GM19452 (cell line): Measurements from ENCODE around the gene PPP4C.
"Not testable (repeated sequence)": the region's sequence is repeated elsewhere in the genome, so short reads cannot be mapped to it uniquely, and the experiment has no call there.

Experiments used
- ATAC-seq: cut with Tn5 transposase; IDR thresholded peaks from one replicate; pipeline ENCODE4 v1.9.1; 2021; ENCODE audit not compliant: unreplicated experiment

PPP4C gene

DNA sequence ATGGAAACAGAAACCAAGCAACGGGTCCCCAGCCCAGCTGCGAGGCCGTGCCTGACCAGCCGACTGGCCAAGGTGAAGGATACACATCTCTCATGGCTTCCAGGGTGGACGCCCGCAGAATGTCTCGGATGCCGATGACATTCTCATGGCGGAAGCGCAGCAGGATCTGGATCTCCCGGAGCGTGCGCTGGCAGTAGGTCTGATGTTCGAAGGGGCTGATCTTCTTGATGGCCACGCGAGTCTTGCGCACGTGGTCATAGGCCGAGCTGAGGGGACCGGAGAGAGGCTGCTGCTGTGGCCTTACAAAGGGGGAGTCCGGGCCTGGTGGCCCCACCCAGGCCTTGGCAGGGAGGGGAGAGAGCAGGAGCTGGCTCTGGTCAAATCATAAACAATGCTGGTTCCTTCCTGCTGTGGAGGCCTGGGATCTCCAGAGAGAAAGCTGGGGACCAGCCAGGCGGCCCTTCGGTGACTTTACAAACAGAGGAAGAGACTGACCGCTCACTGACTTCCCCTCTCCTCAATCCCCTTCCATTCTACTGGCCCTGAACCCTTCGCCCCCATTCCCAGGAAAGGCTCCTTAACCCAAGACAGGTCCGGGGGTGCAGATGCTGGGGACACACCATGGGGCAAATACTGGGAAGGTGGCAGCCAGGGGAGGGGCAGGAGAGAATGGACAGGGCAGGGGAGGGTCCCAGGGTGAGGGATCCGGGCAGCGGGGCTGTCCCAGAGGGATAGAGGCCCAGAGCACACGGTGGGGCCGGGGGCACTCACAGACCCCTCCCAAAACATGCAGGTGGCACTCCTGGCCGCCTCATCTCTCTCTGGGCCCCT is 46.2 kb downstream of the PPP4C start:
- no peak for ATAC-seq

DNA sequence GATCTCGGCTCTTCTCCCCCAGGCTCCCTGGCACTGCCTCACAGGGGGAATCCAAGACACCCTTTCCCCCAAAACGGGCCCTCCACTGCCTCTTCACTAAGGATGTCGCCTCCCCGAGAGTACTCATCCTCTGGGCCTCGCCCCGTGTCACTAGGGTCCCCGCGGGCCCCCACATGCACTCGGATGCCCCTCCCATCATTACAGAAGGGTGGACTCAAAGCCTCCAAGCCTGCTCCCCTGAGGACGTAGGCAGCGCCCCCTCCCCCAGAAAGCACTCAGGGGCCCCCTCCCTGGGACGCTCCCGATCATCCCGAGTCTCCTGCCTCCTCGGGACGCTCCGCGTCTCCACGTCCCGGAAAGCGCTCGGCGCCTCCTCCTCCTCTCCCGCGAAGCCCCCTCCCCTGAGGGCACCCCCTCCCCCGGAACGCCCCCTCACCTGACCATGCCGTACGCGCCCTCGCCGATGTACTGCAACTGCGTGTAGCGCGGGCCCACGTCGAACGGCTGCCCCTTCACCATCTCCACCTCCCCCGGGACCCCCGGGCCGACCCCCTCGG is 46.9 kb downstream of the PPP4C start:
- no peak for ATAC-seq

DNA sequence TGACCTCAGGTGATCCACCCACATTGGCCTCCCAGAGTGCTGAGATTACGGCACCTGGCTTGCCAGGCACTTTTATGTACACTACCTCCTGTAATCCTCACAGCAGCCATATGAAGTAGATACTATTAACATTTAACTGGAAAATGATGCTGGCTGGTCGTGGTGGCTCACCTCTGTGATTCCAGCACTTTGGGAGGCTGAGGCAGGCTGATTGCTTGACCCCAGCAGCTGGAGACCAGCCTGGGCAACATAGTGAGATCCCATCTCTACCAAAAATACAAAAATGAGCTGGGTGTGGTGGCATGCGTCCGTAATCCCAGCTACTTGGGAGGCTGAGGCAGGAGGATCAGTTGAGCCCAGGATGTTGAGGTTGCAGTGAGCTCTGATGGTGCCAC is 49.2 kb downstream of the PPP4C start:
- ATAC-seq = no peak

DNA sequence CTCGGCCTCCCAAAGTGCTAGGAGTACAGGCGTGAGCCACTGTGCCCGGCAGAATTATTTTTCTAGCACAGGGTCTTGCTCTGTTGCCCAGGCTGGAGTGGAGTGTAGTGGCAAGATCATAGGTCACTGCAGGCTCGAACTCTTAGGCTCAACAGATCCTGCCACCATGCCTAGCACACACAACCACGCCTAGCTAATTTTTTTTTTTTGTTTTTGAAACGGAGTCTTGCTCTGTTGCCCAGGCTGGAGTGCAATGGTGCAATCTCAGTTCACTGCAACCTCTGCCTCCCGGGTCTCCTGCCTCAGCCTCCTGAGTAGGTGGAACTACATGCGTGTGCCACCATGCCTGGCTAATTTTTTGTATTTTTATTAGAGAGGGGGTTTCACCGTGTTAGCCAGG is 49.9 kb downstream of the PPP4C start:
- not testable (repeated sequence) for ATAC-seq

DNA sequence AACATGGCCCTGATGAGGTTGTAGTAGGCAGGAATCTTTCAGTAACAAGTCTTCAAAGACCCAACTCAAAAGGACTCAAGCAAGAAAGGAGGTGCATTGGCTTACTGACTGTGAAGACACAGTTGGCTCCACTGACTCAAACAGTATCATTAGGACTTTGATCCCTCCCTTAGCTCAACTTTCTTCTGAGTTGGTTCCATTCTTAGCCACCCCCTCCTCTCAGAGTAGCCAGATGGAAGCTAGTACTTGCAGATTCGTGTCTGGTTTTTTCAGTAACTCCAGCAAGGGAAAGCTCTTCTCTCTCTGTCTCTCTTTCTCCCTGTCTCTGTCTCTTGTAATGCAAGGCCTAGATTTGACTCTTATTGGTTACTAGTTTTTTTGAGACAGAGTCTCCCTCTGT is 52.2 kb downstream of the PPP4C start:
- no peak for ATAC-seq

DNA sequence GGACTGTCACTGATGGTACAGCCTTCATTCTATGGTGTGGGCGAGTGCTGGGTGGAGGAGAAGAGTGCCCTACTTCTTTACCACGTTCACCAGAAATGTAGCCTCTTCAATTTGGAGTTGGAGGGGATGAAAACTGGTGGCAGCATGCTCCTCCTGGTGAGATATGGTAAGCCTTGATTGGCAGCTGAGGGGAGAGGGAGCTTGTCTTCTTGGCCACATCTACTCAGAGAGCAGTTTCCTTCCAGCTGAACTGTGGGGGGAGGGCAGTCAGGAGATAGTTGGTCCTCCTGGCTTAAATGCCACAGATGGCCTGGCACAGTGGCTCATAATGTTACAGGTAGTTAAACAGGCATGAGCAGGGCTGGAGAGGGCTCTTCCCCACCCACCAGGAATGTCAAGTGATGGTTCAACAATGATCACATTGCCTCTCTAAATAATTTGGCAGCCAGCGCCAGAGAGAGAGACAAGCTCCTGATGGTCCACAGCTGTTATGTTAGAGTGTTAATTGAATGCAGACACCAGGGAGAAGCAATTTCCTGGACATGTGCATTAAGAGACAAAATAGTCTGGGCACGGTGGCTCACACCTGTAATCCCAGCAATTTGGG is 56.2 kb downstream of the PPP4C start:
- no peak for ATAC-seq

- ATAC-seq = no peak
Measured at GRCh38 chr16:30132591-30132990, 56.8 kb downstream of the PPP4C start.
